OCI-LY7 (cell line): ENCODE data around the gene ZNF835. TPM values are rescaled to one million over a fixed set of nuclear protein-coding genes. Genes with fewer than 3 reads are reported as not detected.
A peak's percentile ranks its signal among the peaks of the same experiment; 100 is the strongest.

Source experiments
- BruUV-seq: library from RNA; stranded (reverse); fragments of 400-500 nt; replicated peaks from 2 replicates; lab custom pipeline; 2021; lab: Mats Ljungman, UMichigan
- CTCF ChIA-PET: fragments of 300-600 bp; sonication (Branson Sonifier 250); formaldehyde crosslinking; loops from one replicate; lab custom pipeline; 2022; ENCODE audit warnings: antibody characterized with exemption; ENCODE audit not compliant: unreplicated experiment; lab: Charles Lee
- POLR2A ChIA-PET: fragments of 300-600 bp; sonication (Branson Sonifier 250); formaldehyde crosslinking; loops from one replicate; lab custom pipeline; 2022; ENCODE audit warnings: antibody characterized with exemption; lab: Charles Lee
- DNase-seq: peaks from one replicate; pipeline ENCODE4 v3.0.0-alpha.2; 2015; ENCODE audit warnings: low spot score
- H2AFZ ChIP-seq: fragments of 200-600 bp; sonication (generic), shearing (Covaris generic); 2 replicates; pipeline ENCODE4 v1.6.1; 2014; ENCODE audit warnings: mild to moderate bottlenecking, antibody characterized with exemption, low read length, moderate library complexity
- H3K27ac ChIP-seq: fragments of 200-600 bp; sonication (generic); 2 replicates; pipeline ENCODE4 v1.5.1; 2014; ENCODE audit warnings: mixed run types, low read depth, mild to moderate bottlenecking, moderate library complexity, low read length, inconsistent platforms; ENCODE audit not compliant: poor library complexity, severe bottlenecking
- H3K36me3 ChIP-seq: fragments of 200-600 bp; sonication (generic); 2 replicates; pipeline ENCODE4 v1.6.1; 2014; ENCODE audit warnings: mild to moderate bottlenecking, antibody characterized with exemption, low read length, moderate library complexity, mixed read lengths; ENCODE audit not compliant: insufficient read depth
- H3K4me1 ChIP-seq: fragments of 200-600 bp; sonication (generic); 2 replicates; pipeline ENCODE4 v1.5.1; 2014; ENCODE audit warnings: mild to moderate bottlenecking, low read length; ENCODE audit not compliant: insufficient read depth, poor library complexity, severe bottlenecking
- H3K4me2 ChIP-seq: fragments of 200-600 bp; sonication (generic); 2 replicates; pipeline ENCODE4 v1.6.1; 2014; ENCODE audit warnings: mild to moderate bottlenecking, low read length
- H3K4me3 ChIP-seq: fragments of 200-600 bp; sonication (generic); 2 replicates; pipeline ENCODE4 v1.5.1; 2014; ENCODE audit warnings: mild to moderate bottlenecking, low read depth, low read length; ENCODE audit not compliant: poor library complexity, severe bottlenecking
- H3K79me2 ChIP-seq: fragments of 200-600 bp; sonication (generic); 2 replicates; pipeline ENCODE4 v1.6.1; 2016; ENCODE audit warnings: low read depth, mild to moderate bottlenecking, low read length, moderate library complexity, mixed read lengths; ENCODE audit not compliant: insufficient read depth
- H3K9me2 ChIP-seq: fragments of 200-600 bp; sonication (generic); 2 replicates; pipeline ENCODE4 v1.6.1; 2016; ENCODE audit warnings: mild to moderate bottlenecking, low read length, mixed read lengths; ENCODE audit not compliant: insufficient read depth
- H3K9me3 ChIP-seq: fragments of 200-600 bp; sonication (generic); 2 replicates; pipeline ENCODE4 v1.6.1; 2014; ENCODE audit warnings: mild to moderate bottlenecking, mixed run types, low read length, mixed read lengths
- H4K20me1 ChIP-seq: fragments of 200-600 bp; sonication (generic); 2 replicates; pipeline ENCODE4 v1.6.1; 2014; ENCODE audit warnings: mild to moderate bottlenecking, antibody characterized with exemption, low read length, moderate library complexity, mixed read lengths; ENCODE audit not compliant: insufficient read depth
- CTCF ChIP-seq: fragments of 200-600 bp; sonication (generic); conservative IDR thresholded peaks from 2 replicates; pipeline ENCODE4 v1.5.1; 2014; ENCODE audit warnings: mild to moderate bottlenecking, antibody characterized with exemption, low read length, moderate library complexity, mixed read lengths
- EZH2phosphoT487 ChIP-seq: fragments of 200-600 bp; sonication (generic); IDR thresholded peaks from 2 replicates; pipeline ENCODE4 v1.6.1; 2018; ENCODE audit warnings: low read depth, borderline replicate concordance, mild to moderate bottlenecking, mixed run types, antibody characterized with exemption, low read length, moderate library complexity, mixed read lengths
- intact Hi-C: fragments of 100-400 bp; cut with micrococcal nuclease; formaldehyde crosslinking; loops from one replicate; pipeline ENCODE4 v1.10.0; 2022; ENCODE audit not compliant: unreplicated experiment
- total RNA-seq, 2 experiments: library from RNA; depleted of rRNA in 1 of 2; stranded (reverse); fragments of >200 nt in 1 of 2; shearing (Covaris generic) in 1 of 2; gene quantifications; 2 replicates each; pipeline ENCODE4 v1.2.3, GENCODE V29; 2014 to 2022

Gene ZNF835
- total RNA-seq, 2 experiments from 2014 or later, result not detected

- Histone ChIP-seq H3K79me2 (no peaks in the 10 kb centered on the region), H2AFZ (no peak overlapping the region), H4K20me1 (no peaks in the 10 kb centered on the region), H3K36me3 (no peaks in the 10 kb centered on the region), H3K9me3 (no peaks in the 10 kb centered on the region), H3K4me2 (no peak overlapping the region), H3K4me1 (no peaks in the 10 kb centered on the region), H3K27ac (no peak overlapping the region), H3K4me3 (no peak overlapping the region), H3K9me2 (no peaks in the 10 kb centered on the region)
- TF ChIP-seq EZH2phosphoT487, result no peak
- TF ChIP-seq CTCF, result no peak
- POLR2A ChIA-PET, result no interaction called here
- intact Hi-C loops, result no loop called here
- no peak for DNase-seq
- no TSS peak for BruUV-seq
- CTCF ChIA-PET, result no interaction called here
Measured at GRCh38 chr19:56712611-56713276, 41.2 kb upstream of the ZNF835 start.

- BruUV-seq, result no TSS peak
- Histone ChIP-seq H3K36me3 (no peaks in the 10 kb centered on the region), H4K20me1 (no peaks in the 10 kb centered on the region), H3K4me2 (no peak overlapping the region), H2AFZ (no peak overlapping the region), H3K4me3 (no peak overlapping the region), H3K79me2 (no peaks in the 10 kb centered on the region), H3K9me3 (no peaks in the 10 kb centered on the region), H3K27ac (no peak overlapping the region), H3K4me1 (no peaks in the 10 kb centered on the region), H3K9me2 (no peaks in the 10 kb centered on the region)
- intact Hi-C loops, result no loop called here
- ChIA-PET POLR2A (no interaction called here), CTCF (no interaction called here)
- DNase-seq, result no peak
- TF ChIP-seq CTCF (0 out of 2 replicates have a peak, but pooled peaks have one; percentile 19), EZH2phosphoT487 (no peak)
Measured at GRCh38 chr19:56710437-56710836, 38.9 kb upstream of the ZNF835 start.

- no peak overlapping the region for H3K4me2 ChIP-seq
- no peak for TF ChIP-seq EZH2phosphoT487
- no peak for TF ChIP-seq CTCF
- no peaks in the 10 kb centered on the region for H3K9me3 ChIP-seq
- no peak for DNase-seq
- no peak overlapping the region for H3K4me3 ChIP-seq
- H2AFZ ChIP-seq, result no peak overlapping the region
- H3K79me2 ChIP-seq, result no peaks in the 10 kb centered on the region
- no peaks in the 10 kb centered on the region for H3K9me2 ChIP-seq
- no peak overlapping the region for H3K27ac ChIP-seq
- BruUV-seq, result no TSS peak
- intact Hi-C loops, result no loop called here
- ChIA-PET POLR2A (no interaction called here), CTCF (no interaction called here)
- H3K4me1 ChIP-seq, result no peaks in the 10 kb centered on the region
- H3K36me3 ChIP-seq, result no peaks in the 10 kb centered on the region
- no peaks in the 10 kb centered on the region for H4K20me1 ChIP-seq
Measured at GRCh38 chr19:56707821-56708220, 36.3 kb upstream of the ZNF835 start.
